IMR-90 (cell line): ENCODE data around the gene EXOC6. TPM values are rescaled to one million over a fixed set of nuclear protein-coding genes. Genes with fewer than 3 reads are reported as not detected.

ENCODE experiments used
- ATAC-seq: fragments of 200-7000 bp; cut with Tn5 transposase; 2 replicates; pipeline ENCODE4 v1.9.1; 2020; ENCODE audit warnings: low read depth, mild to moderate bottlenecking, moderate library complexity
- BruUV-seq: library from RNA; stranded (reverse); fragments of 400-500 nt; replicated peaks from 2 replicates; lab custom pipeline; 2021; lab: Mats Ljungman, UMichigan
- CTCF ChIA-PET: fragments of 300-600 bp; formaldehyde crosslinking; extraction: SDS; loops from one replicate; lab custom pipeline; 2021; ENCODE audit warnings: antibody characterized with exemption; lab: Yijun Ruan, JAX
- POLR2A ChIA-PET: fragments of 300-600 bp; sonication (Branson Sonifier 250); formaldehyde crosslinking; loops from one replicate; lab custom pipeline; 2022; ENCODE audit warnings: antibody characterized with exemption; ENCODE audit not compliant: unreplicated experiment; lab: Charles Lee
- DNase-seq: peaks from one replicate; pipeline ENCODE4 v3.0.0; 2013
- H2AFZ ChIP-seq: replicated peaks from 2 replicates; pipeline ENCODE3; 2013; ENCODE audit warnings: low read length, mild to moderate bottlenecking; ENCODE audit not compliant: poor library complexity
- H2AK5ac ChIP-seq: 2 replicates; pipeline ENCODE4 v1.6.1; 2013; ENCODE audit warnings: low read depth, low read length, inconsistent platforms
- H2AK9ac ChIP-seq: replicated peaks from 2 replicates; pipeline ENCODE3; 2013; ENCODE audit warnings: mild to moderate bottlenecking, low read depth, low read length, moderate library complexity; ENCODE audit not compliant: poor library complexity
- H2BK120ac ChIP-seq: 2 replicates; pipeline ENCODE4 v1.6.1; 2013; ENCODE audit warnings: low read depth, low read length, inconsistent platforms
- H2BK15ac ChIP-seq: 3 replicates; pipeline ENCODE4 v1.6.1; 2013; ENCODE audit warnings: low read depth, low read length, inconsistent platforms
- H2BK20ac ChIP-seq: 2 replicates; pipeline ENCODE4 v1.6.1; 2013; ENCODE audit warnings: low read depth, mild to moderate bottlenecking, inconsistent platforms, low read length, moderate library complexity
- H2BK5ac ChIP-seq: 2 replicates; pipeline ENCODE4 v1.6.1; 2013; ENCODE audit warnings: mild to moderate bottlenecking, low read depth, low read length, inconsistent platforms; ENCODE audit not compliant: poor library complexity, severe bottlenecking
- H3K14ac ChIP-seq: replicated peaks from 2 replicates; pipeline ENCODE4 v1.6.1; 2013; ENCODE audit warnings: low read depth, low read length, inconsistent platforms
- H3K18ac ChIP-seq: 2 replicates; pipeline ENCODE4 v1.6.1; 2013; ENCODE audit warnings: low read depth, low read length, control low read depth
- H3K23ac ChIP-seq: 2 replicates; pipeline ENCODE4 v1.6.1; 2013; ENCODE audit warnings: low read depth, low read length, inconsistent platforms
- H3K27ac ChIP-seq: 2 replicates; pipeline ENCODE4 v1.5.1; 2013; ENCODE audit warnings: mild to moderate bottlenecking, control low read depth, low read length; ENCODE audit not compliant: insufficient read depth
- H3K27me3 ChIP-seq: 2 replicates; pipeline ENCODE4 v1.6.1; 2013; ENCODE audit warnings: low read length; ENCODE audit not compliant: control insufficient read depth, insufficient read depth
- H3K36me3 ChIP-seq: 2 replicates; pipeline ENCODE4 v1.6.1; 2013; ENCODE audit warnings: low read length, mixed read lengths; ENCODE audit not compliant: control insufficient read depth, insufficient read depth
- H3K4ac ChIP-seq: 2 replicates; pipeline ENCODE4 v1.6.1; 2013; ENCODE audit warnings: low read depth, low read length, inconsistent platforms
- H3K4me1 ChIP-seq: 2 replicates; pipeline ENCODE4 v1.6.1; 2013; ENCODE audit warnings: low read length, mixed read lengths; ENCODE audit not compliant: control insufficient read depth, insufficient read depth
- H3K4me2 ChIP-seq: 2 replicates; pipeline ENCODE4 v1.6.1; 2013; ENCODE audit warnings: low read depth, mild to moderate bottlenecking, control low read depth, low read length, moderate library complexity
- H3K4me3 ChIP-seq: 2 replicates; pipeline ENCODE4 v1.5.1; 2013; ENCODE audit warnings: low read depth, mild to moderate bottlenecking, control low read depth, low read length, moderate library complexity; ENCODE audit not compliant: insufficient read depth
- H3K56ac ChIP-seq: 2 replicates; pipeline ENCODE4 v1.6.1; 2013; ENCODE audit warnings: low read length, inconsistent platforms; ENCODE audit not compliant: insufficient read depth; ENCODE audit errors: extremely low read depth
- H3K79me1 ChIP-seq, 2 experiments: 2 replicates each; pipeline ENCODE4 v1.6.1; 2013; ENCODE audit warnings: low read length in 2 of 2, inconsistent platforms in 1 of 2, low read depth in 1 of 2
- H3K9ac ChIP-seq: 2 replicates; pipeline ENCODE4 v1.6.1; 2013; ENCODE audit warnings: low read depth, low read length, control low read depth
- H3K9me1 ChIP-seq: 2 replicates; pipeline ENCODE4 v1.6.1; 2013; ENCODE audit warnings: low read length, inconsistent platforms; ENCODE audit not compliant: insufficient read depth
- H3K9me3 ChIP-seq: 2 replicates; pipeline ENCODE4 v1.6.1; 2013; ENCODE audit warnings: low read length; ENCODE audit not compliant: control insufficient read depth, insufficient read depth
- H4K20me1 ChIP-seq: 2 replicates; pipeline ENCODE4 v1.6.1; 2013; ENCODE audit warnings: low read length, inconsistent platforms; ENCODE audit not compliant: insufficient read depth
- H4K5ac ChIP-seq: 2 replicates; pipeline ENCODE4 v1.6.1; 2013; ENCODE audit warnings: mild to moderate bottlenecking, low read depth, low read length, control low read depth
- H4K8ac ChIP-seq, 2 experiments: 2 replicates each; pipeline ENCODE4 v1.6.1; 2013; ENCODE audit warnings: low read depth in 2 of 2, low read length in 2 of 2, control low read depth in 1 of 2, inconsistent platforms in 1 of 2
- H4K91ac ChIP-seq: 2 replicates; pipeline ENCODE4 v1.6.1; 2013; ENCODE audit warnings: low read depth, low read length, inconsistent platforms; ENCODE audit not compliant: insufficient read depth
- BHLHE40 ChIP-seq: fragments of 150-350 bp; IDR thresholded peaks from 2 replicates; pipeline ENCODE4 v1.6.1; 2016; ENCODE audit warnings: mild to moderate bottlenecking, low read depth, low read length
- CEBPB ChIP-seq: IDR thresholded peaks from 2 replicates; pipeline ENCODE4 v1.6.1; 2012; ENCODE audit warnings: low read depth, low read length, improper control_type of control experiment
- FOS ChIP-seq: fragments of 150-350 bp; IDR thresholded peaks from 2 replicates; pipeline ENCODE4 v1.6.1; 2016; ENCODE audit warnings: low read depth, low read length
- MAFK ChIP-seq: IDR thresholded peaks from 2 replicates; pipeline ENCODE4 v1.6.1; 2012; ENCODE audit warnings: low read depth, low read length, improper control_type of control experiment
- MAZ ChIP-seq: IDR thresholded peaks from 2 replicates; pipeline ENCODE4 v1.6.1; 2012; ENCODE audit warnings: low read depth, mild to moderate bottlenecking, low read length, improper control_type of control experiment, moderate library complexity, borderline replicate concordance
- MXI1 ChIP-seq: IDR thresholded peaks from 2 replicates; pipeline ENCODE4 v1.6.1; 2012; ENCODE audit warnings: low read depth, mild to moderate bottlenecking, low read length, moderate library complexity, borderline replicate concordance
- NFE2L2 ChIP-seq: fragments of 150-350 bp; IDR thresholded peaks from 2 replicates; pipeline ENCODE4 v1.6.1; 2016; ENCODE audit warnings: low read depth, mild to moderate bottlenecking, low read length
- POLR2A ChIP-seq: IDR thresholded peaks from 2 replicates; pipeline ENCODE4 v1.6.1; 2012; ENCODE audit warnings: mild to moderate bottlenecking, low read depth, low read length
- RAD21 ChIP-seq: IDR thresholded peaks from 2 replicates; pipeline ENCODE4 v1.6.1; 2012; ENCODE audit warnings: low read length, improper control_type of control experiment
- RCOR1 ChIP-seq: IDR thresholded peaks from 2 replicates; pipeline ENCODE4 v1.6.1; 2012; ENCODE audit warnings: mild to moderate bottlenecking, low read length, improper control_type of control experiment; ENCODE audit not compliant: insufficient replicate concordance
- RFX5 ChIP-seq: IDR thresholded peaks from 2 replicates; pipeline ENCODE4 v1.8.0; 2012; ENCODE audit warnings: low read depth, mild to moderate bottlenecking, low read length, moderate library complexity
- SMC3 ChIP-seq: fragments of 150-350 bp; IDR thresholded peaks from 2 replicates; pipeline ENCODE4 v1.6.1; 2016; ENCODE audit warnings: low read depth, mild to moderate bottlenecking, antibody characterized with exemption, low read length, moderate library complexity
- WGBS, 2 experiments: methylation state at CpG; one replicate each; pipeline versions ENCODE4 v1.1.5 to v1.1.7; 2013; ENCODE audit warnings: missing lambda C conversion rate in 2 of 2; ENCODE audit not compliant: insufficient read length in 1 of 2; ENCODE audit errors: extremely low coverage in 2 of 2; 5-methylcytosine and 5-hydroxymethylcytosine counted together
- dilution Hi-C: fragments of 300-500 bp; cut with HindIII; formaldehyde crosslinking; loops from one replicate; pipeline ENCODE4 v1.14.3; 2018; ENCODE audit warnings: low sequenced_read_pairs; ENCODE audit not compliant: unreplicated experiment
- in situ Hi-C: fragments of 300-500 bp; cut with MboI; formaldehyde crosslinking; loops from 3 replicates; pipeline ENCODE4 v1.14.3; 2019; ENCODE audit warnings: low sequenced_read_pairs, inconsistent platforms, mixed read lengths
- intact Hi-C: fragments of 100-400 bp; cut with micrococcal nuclease; formaldehyde crosslinking; loops from 2 replicates; pipeline ENCODE4 v1.10.0; 2022
- polyA plus RNA-seq, 3 experiments: library from polyadenylated mRNA; depleted of rRNA; stranded (reverse); fragments of >200 nt; gene quantifications; 2 replicates each; pipeline ENCODE4 v1.2.3, GENCODE V29; 2012; ENCODE audit warnings: low replicate concordance in 1 of 3
- total RNA-seq: library from RNA; depleted of rRNA; stranded (reverse); fragments of >200 nt; gene quantifications from 2 replicates; pipeline ENCODE4 v1.2.3, GENCODE V29; 2012
- TF ChIP-seq, protein P1 (sequence below): conservative IDR thresholded peaks from 2 replicates; pipeline ENCODE4 v1.5.1; 2012; ENCODE audit warnings: mild to moderate bottlenecking, low read depth, low read length, improper control_type of control experiment
- TF ChIP-seq, protein P2 (sequence below): fragments of 150-350 bp; IDR thresholded peaks from 2 replicates; pipeline ENCODE4 v1.6.1; 2017; ENCODE audit warnings: mild to moderate bottlenecking, antibody characterized with exemption, low read length, low read depth
- TF ChIP-seq, protein P3 (sequence below): fragments of 150-350 bp; IDR thresholded peaks from 2 replicates; pipeline ENCODE4 v1.6.1; 2016; ENCODE audit warnings: low read depth, mild to moderate bottlenecking, low read length, moderate library complexity, borderline replicate concordance

EXOC6 gene
- total and polyA plus RNA-seq, 2 of the 4 experiments (the other 2 are of a cell fraction) = 4.5 to 11.5 TPM

DNA sequence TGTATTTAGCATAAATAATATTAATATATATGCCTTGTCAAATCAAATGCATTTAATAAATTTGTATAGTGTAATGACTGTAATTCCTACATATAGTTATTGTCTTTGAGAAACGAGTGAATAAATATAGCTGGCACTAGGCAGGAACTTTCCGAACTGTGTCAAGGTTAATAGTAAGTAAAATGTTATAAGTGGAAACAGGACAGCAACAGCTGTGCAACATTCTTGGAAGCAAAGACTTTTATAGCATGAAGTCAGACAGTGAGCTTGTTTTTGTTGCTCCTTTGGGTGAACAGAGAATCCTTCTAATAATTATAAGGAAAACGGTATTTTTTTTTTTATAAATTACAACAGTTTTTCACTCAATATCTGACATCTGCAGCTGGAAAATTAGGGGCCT, 14.0 kb upstream of the EXOC6 start:
- Histone ChIP-seq H2BK5ac (peak overlapping the region; percentile 94), H2BK120ac (peak overlapping the region; percentile 99), H4K8ac (peak overlapping the region; percentile 37 to 94), H3K9me3 (no peaks in the 10 kb centered on the region), H2AFZ (no peak overlapping the region), H3K27ac (peak overlapping the region; percentile 90; the same call in 1 of the 2 replicates), H3K9ac (no peak overlapping the region; the same call in 1 of the 2 replicates), H3K27me3 (no peaks in the 10 kb centered on the region), H3K4ac (peak overlapping the region; percentile 86), H2BK20ac (peak overlapping the region; percentile 100), H3K4me3 (no peak overlapping the region), H3K9me1 (peaks cover 13% of the 10 kb centered on the region; the same call in 1 of the 2 replicates), H2BK15ac (peak overlapping the region; percentile 97; the same call in 1 of the 3 replicates), H3K56ac (peak overlapping the region; percentile 73; the same call in 1 of the 2 replicates), H3K18ac (peak overlapping the region; percentile 97), H4K20me1 (no peaks in the 10 kb centered on the region), H3K23ac (peak overlapping the region; percentile 94; the same call in 1 of the 2 replicates), H3K14ac (peak overlapping the region; percentile 94), H4K91ac (peak overlapping the region; percentile 91), H3K4me2 (peak overlapping the region; percentile 59; the same call in 1 of the 2 replicates), H3K79me1 (peaks cover 0 to 3% of the 10 kb centered on the region in 2 experiments; a peak in 1 of 4 replicates), H2AK9ac (no peak overlapping the region), H4K5ac (peak overlapping the region; percentile 97), H2AK5ac (peak overlapping the region; percentile 70; the same call in 1 of the 2 replicates), H3K4me1 (peaks cover 24% of the 10 kb centered on the region), H3K36me3 (no peaks in the 10 kb centered on the region)
- DNase-seq = peak; percentile 41
- ChIA-PET POLR2A (interaction anchor here (0.5 to 1.3 kb wide), 3 partner anchors 10 to 901 kb away, joined by 3 read pairs; no protein-coding TSS in a partner anchor), CTCF (interaction anchor here (0.9 to 2.0 kb wide), 4 partner anchors 9 to 263 kb away, joined by 3 to 11 read pairs (median 5); no protein-coding TSS in a partner anchor)
- intact Hi-C loops = loop anchor here (5.0 kb wide), 1 partner anchor 242 kb away; the partner anchor contains the start of gene KIF11
- no CpG with 5 or more reads among the region's 3 CpGs for WGBS, 2 experiments
- ATAC-seq = peak; percentile 34; the same call in 1 of the 2 replicates
- no TSS peak for BruUV-seq
- in situ Hi-C loops = no loop called here
- TF ChIP-seq, protein P1, sequence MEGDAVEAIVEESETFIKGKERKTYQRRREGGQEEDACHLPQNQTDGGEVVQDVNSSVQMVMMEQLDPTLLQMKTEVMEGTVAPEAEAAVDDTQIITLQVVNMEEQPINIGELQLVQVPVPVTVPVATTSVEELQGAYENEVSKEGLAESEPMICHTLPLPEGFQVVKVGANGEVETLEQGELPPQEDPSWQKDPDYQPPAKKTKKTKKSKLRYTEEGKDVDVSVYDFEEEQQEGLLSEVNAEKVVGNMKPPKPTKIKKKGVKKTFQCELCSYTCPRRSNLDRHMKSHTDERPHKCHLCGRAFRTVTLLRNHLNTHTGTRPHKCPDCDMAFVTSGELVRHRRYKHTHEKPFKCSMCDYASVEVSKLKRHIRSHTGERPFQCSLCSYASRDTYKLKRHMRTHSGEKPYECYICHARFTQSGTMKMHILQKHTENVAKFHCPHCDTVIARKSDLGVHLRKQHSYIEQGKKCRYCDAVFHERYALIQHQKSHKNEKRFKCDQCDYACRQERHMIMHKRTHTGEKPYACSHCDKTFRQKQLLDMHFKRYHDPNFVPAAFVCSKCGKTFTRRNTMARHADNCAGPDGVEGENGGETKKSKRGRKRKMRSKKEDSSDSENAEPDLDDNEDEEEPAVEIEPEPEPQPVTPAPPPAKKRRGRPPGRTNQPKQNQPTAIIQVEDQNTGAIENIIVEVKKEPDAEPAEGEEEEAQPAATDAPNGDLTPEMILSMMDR = no peak
- no peak for TF ChIP-seq MXI1
- no peak for TF ChIP-seq NFE2L2
- TF ChIP-seq, protein P2, sequence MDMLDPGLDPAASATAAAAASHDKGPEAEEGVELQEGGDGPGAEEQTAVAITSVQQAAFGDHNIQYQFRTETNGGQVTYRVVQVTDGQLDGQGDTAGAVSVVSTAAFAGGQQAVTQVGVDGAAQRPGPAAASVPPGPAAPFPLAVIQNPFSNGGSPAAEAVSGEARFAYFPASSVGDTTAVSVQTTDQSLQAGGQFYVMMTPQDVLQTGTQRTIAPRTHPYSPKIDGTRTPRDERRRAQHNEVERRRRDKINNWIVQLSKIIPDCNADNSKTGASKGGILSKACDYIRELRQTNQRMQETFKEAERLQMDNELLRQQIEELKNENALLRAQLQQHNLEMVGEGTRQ = no peak
- TF ChIP-seq BHLHE40 = no peak
- no peak for TF ChIP-seq SMC3
- no peak for TF ChIP-seq MAZ
- TF ChIP-seq RFX5 = no peak
- TF ChIP-seq FOS = no peak
- TF ChIP-seq POLR2A = no peak
- TF ChIP-seq CEBPB = no peak
- no peak for TF ChIP-seq RAD21
- TF ChIP-seq, protein P3, sequence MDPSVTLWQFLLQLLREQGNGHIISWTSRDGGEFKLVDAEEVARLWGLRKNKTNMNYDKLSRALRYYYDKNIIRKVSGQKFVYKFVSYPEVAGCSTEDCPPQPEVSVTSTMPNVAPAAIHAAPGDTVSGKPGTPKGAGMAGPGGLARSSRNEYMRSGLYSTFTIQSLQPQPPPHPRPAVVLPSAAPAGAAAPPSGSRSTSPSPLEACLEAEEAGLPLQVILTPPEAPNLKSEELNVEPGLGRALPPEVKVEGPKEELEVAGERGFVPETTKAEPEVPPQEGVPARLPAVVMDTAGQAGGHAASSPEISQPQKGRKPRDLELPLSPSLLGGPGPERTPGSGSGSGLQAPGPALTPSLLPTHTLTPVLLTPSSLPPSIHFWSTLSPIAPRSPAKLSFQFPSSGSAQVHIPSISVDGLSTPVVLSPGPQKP = no peak
- TF ChIP-seq MAFK = no peak
- no peak for TF ChIP-seq RCOR1
- dilution Hi-C loops = no loop called here
